Caco-2 (cell line): ENCODE measurements around the gene COL24A1. TPM values are rescaled to one million over a fixed set of nuclear protein-coding genes. Genes with fewer than 3 reads are reported as not detected.
A peak's percentile ranks its signal among the peaks of the same experiment; 100 is the strongest.

Experiments used
- BruUV-seq: library from RNA; stranded (reverse); fragments of 400-500 nt; replicated peaks from 2 replicates; lab custom pipeline; 2021; lab: Mats Ljungman, UMichigan
- CTCF ChIA-PET: fragments of 300-600 bp; sonication (Branson Sonifier 250); formaldehyde crosslinking; loops from one replicate; lab custom pipeline; 2022; ENCODE audit warnings: antibody characterized with exemption; lab: Charles Lee
- POLR2A ChIA-PET: fragments of 300-600 bp; sonication (Branson Sonifier 250); formaldehyde crosslinking; loops from one replicate; lab custom pipeline; 2022; ENCODE audit warnings: antibody characterized with exemption; lab: Charles Lee
- DNase-seq, 2 experiments: peaks; one replicate each; pipeline versions ENCODE4 v3.0.0 to v3.0.0-alpha.2; 2020 to 2022
- H3K27me3 ChIP-seq: replicated peaks from 2 replicates; pipeline ENCODE4 v1.6.0; 2011; ENCODE audit warnings: low read length; ENCODE audit not compliant: control insufficient read depth, insufficient read depth
- H3K36me3 ChIP-seq: 2 replicates; pipeline ENCODE4 v1.5.1; 2011; ENCODE audit warnings: low read length; ENCODE audit not compliant: control insufficient read depth, insufficient read depth
- H3K4me1 ChIP-seq: fragments of 250-450 bp; sonication (Bioruptor Pico); 2 replicates; pipeline ENCODE4 v1.5.1; 2020; ENCODE audit warnings: mild to moderate bottlenecking
- H3K4me3 ChIP-seq: 2 replicates; pipeline ENCODE4 v1.5.1; 2011; ENCODE audit warnings: low read depth, mild to moderate bottlenecking, control low read depth, low read length
- H3K9me3 ChIP-seq: fragments of 250-450 bp; sonication (Bioruptor Pico); 2 replicates; pipeline ENCODE4 v1.5.1; 2020; ENCODE audit warnings: mild to moderate bottlenecking, moderate library complexity
- H3K27ac Mint-ChIP-seq: one replicate; pipeline ENCODE4 v1.8.0; 2022; ENCODE audit warnings: mixed read lengths; ENCODE audit not compliant: unreplicated experiment
- H3K27me3 Mint-ChIP-seq: one replicate; pipeline ENCODE4 v1.8.0; 2022; ENCODE audit warnings: mixed read lengths; ENCODE audit not compliant: insufficient read depth, unreplicated experiment
- H3K36me3 Mint-ChIP-seq: one replicate; pipeline ENCODE4 v1.8.0; 2022; ENCODE audit warnings: mild to moderate bottlenecking, mixed read lengths; ENCODE audit not compliant: insufficient read depth, unreplicated experiment
- H3K4me1 Mint-ChIP-seq: one replicate; pipeline ENCODE4 v1.8.0; 2022; ENCODE audit warnings: low read depth, mixed read lengths; ENCODE audit not compliant: unreplicated experiment
- H3K4me3 Mint-ChIP-seq: one replicate; pipeline ENCODE4 v1.8.0; 2022; ENCODE audit warnings: mild to moderate bottlenecking, moderate library complexity, mixed read lengths; ENCODE audit not compliant: unreplicated experiment
- H3K9me3 Mint-ChIP-seq: one replicate; pipeline ENCODE4 v1.8.0; 2022; ENCODE audit warnings: mixed read lengths; ENCODE audit not compliant: unreplicated experiment
- intact Hi-C: fragments of 100-400 bp; cut with micrococcal nuclease; formaldehyde crosslinking; loops from one replicate; pipeline ENCODE4 v1.10.0; 2022; ENCODE audit not compliant: unreplicated experiment
- total RNA-seq: library from RNA; stranded (reverse); gene quantifications from 2 replicates; pipeline ENCODE4 v1.2.3, GENCODE V29; 2022
- TF ChIP-seq, protein P1 (sequence below), 2 experiments: fragments of 200-600 bp in 1 of 2; IDR thresholded peaks; 1 replicate in 1 of 2; 2 replicates in 1 of 2; pipeline versions ENCODE4 v1.5.1 to v1.8.0; 2011 to 2022; ENCODE audit warnings: antibody characterized with exemption in 1 of 2, control low read depth in 1 of 2, inconsistent platforms in 1 of 2, low read depth in 1 of 2, low read length in 1 of 2, mild to moderate bottlenecking in 1 of 2, moderate library complexity in 1 of 2; ENCODE audit not compliant: insufficient read depth in 1 of 2, severe bottlenecking in 1 of 2, unreplicated experiment in 1 of 2

The COL24A1 gene
- total RNA-seq, 1 experiment from 2014 or later: 0.07 TPM

DNA sequence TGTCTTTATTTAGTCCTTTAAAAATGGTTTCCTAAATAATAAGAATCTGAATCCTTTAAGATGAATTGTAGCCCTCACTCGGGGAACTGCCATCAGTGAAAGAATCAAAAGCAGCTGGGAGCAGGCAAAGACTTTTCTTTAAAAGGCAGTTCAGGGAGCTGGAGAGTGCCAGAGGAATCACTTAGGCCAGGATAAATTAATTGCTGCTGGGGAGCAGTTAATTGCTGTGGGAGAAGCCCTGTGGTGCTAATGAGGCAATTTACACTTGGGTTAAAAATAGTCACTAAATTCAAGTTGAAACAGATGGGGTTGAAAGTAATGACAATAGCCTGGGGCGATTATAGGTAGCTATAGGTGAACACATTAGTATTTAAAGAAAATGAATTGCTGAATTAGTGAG, 38.7 kb upstream of the COL24A1 start:
- no peaks in the 10 kb centered on the region for H3K4me1 ChIP-seq
- Mint-ChIP-seq H3K9me3 (peaks cover 2% of the 10 kb centered on the region), H3K4me3 (no peak overlapping the region), H3K36me3 (no peaks in the 10 kb centered on the region), H3K27me3 (no peaks in the 10 kb centered on the region), H3K27ac (no peak overlapping the region), H3K4me1 (no peaks in the 10 kb centered on the region)
- TF ChIP-seq, protein P1, sequence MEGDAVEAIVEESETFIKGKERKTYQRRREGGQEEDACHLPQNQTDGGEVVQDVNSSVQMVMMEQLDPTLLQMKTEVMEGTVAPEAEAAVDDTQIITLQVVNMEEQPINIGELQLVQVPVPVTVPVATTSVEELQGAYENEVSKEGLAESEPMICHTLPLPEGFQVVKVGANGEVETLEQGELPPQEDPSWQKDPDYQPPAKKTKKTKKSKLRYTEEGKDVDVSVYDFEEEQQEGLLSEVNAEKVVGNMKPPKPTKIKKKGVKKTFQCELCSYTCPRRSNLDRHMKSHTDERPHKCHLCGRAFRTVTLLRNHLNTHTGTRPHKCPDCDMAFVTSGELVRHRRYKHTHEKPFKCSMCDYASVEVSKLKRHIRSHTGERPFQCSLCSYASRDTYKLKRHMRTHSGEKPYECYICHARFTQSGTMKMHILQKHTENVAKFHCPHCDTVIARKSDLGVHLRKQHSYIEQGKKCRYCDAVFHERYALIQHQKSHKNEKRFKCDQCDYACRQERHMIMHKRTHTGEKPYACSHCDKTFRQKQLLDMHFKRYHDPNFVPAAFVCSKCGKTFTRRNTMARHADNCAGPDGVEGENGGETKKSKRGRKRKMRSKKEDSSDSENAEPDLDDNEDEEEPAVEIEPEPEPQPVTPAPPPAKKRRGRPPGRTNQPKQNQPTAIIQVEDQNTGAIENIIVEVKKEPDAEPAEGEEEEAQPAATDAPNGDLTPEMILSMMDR (IDR thresholded peaks at IDR 0.05; ENCODE audit: insufficient read depth in 1 of 2, low read depth in 1 of 2, low read length in 1 of 2, severe bottlenecking in 1 of 2, unreplicated experiment in 1 of 2): no peak
- no peaks in the 10 kb centered on the region for H3K9me3 ChIP-seq
- H3K27me3 ChIP-seq: no peaks in the 10 kb centered on the region
- no peak overlapping the region for H3K4me3 ChIP-seq
- intact Hi-C loops: no loop called here
- no peak for DNase-seq
- ChIA-PET CTCF (no interaction called here), POLR2A (no interaction called here)
- no peaks in the 10 kb centered on the region for H3K36me3 ChIP-seq
- BruUV-seq: no TSS peak

DNA sequence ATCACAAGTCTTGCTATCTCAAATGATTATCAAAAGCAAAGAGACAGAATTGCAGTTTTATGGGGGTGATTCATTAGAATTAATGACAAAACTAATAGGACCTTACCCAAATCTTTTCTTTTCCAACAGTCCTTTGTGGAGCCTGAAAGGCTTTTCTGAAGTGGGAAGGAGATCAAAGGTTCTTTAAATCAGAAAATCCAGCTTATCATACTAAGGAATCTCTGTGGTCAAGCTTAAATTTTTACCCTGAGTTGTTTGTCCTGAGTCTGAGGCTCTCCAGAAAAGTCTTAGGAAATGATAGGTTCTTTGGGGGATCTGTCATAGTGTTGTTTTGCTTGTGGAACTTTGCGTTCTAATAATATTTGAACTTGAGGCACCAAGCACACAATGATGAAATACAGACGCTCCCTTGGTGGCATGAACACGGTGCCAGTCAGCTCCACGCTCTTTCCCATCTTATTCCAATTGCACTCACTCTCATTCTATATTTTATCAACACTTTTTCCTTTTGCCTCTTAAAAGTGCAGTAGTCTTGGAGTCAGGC, 38.0 kb upstream of the COL24A1 start:
- intact Hi-C loops: no loop called here
- Mint-ChIP-seq H3K36me3 (no peaks in the 10 kb centered on the region), H3K4me1 (no peaks in the 10 kb centered on the region), H3K4me3 (peak overlapping the region; percentile 10), H3K27me3 (no peaks in the 10 kb centered on the region), H3K27ac (no peak overlapping the region), H3K9me3 (peaks cover 6% of the 10 kb centered on the region)
- no peaks in the 10 kb centered on the region for H3K9me3 ChIP-seq
- H3K36me3 ChIP-seq: no peaks in the 10 kb centered on the region
- POLR2A ChIA-PET: no interaction called here
- DNase-seq: peak in 1 of 2 experiments; percentile 10
- no TSS peak for BruUV-seq
- no peaks in the 10 kb centered on the region for H3K4me1 ChIP-seq
- no peaks in the 10 kb centered on the region for H3K27me3 ChIP-seq
- CTCF ChIA-PET: no interaction called here
- TF ChIP-seq, protein P1 (IDR thresholded peaks at IDR 0.05; ENCODE audit: insufficient read depth in 1 of 2, low read depth in 1 of 2, low read length in 1 of 2, severe bottlenecking in 1 of 2, unreplicated experiment in 1 of 2): no peak
- no peak overlapping the region for H3K4me3 ChIP-seq

DNA sequence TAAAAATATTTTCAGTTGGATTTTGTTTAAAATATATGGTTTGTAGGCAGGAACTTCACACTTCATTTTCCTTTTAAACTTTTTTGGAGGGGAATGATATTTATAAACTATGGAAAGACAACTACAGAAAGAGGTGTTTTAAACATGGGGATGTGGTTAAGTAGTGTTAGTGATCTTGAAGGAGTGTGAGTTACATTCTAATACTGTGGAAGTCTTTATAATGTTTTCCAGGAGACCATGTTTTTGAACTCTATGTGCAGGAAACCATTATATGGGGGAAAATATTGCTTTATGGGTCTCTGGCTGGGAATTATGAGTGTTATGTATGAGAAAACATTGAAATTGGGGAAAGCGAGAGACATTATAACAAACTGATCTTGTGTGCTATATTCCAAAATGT, 35.8 kb upstream of the COL24A1 start:
- no peak for DNase-seq
- Histone ChIP-seq H3K36me3 (no peaks in the 10 kb centered on the region), H3K9me3 (no peaks in the 10 kb centered on the region), H3K4me3 (no peak overlapping the region), H3K27me3 (no peaks in the 10 kb centered on the region), H3K4me1 (no peaks in the 10 kb centered on the region)
- peaks cover 9% of the 10 kb centered on the region for H3K27me3 Mint-ChIP-seq
- ChIA-PET CTCF (no interaction called here), POLR2A (no interaction called here)
- intact Hi-C loops: no loop called here
- peaks cover 6% of the 10 kb centered on the region for H3K9me3 Mint-ChIP-seq
- no peak overlapping the region for H3K4me3 Mint-ChIP-seq
- TF ChIP-seq, protein P1 (IDR thresholded peaks at IDR 0.05; ENCODE audit: insufficient read depth in 1 of 2, low read depth in 1 of 2, low read length in 1 of 2, severe bottlenecking in 1 of 2, unreplicated experiment in 1 of 2): no peak
- H3K4me1 Mint-ChIP-seq: no peaks in the 10 kb centered on the region
- no peak overlapping the region for H3K27ac Mint-ChIP-seq
- no TSS peak for BruUV-seq
- H3K36me3 Mint-ChIP-seq: no peaks in the 10 kb centered on the region
